ENCODE data around the gene ERN1. TPM values are rescaled to one million over a fixed set of nuclear protein-coding genes. Genes with fewer than 3 reads are reported as not detected.
A peak's percentile ranks its signal among the peaks of the same experiment; 100 is the strongest.

Gene ERN1
- total RNA-seq, 2 donors from 2014 or later = 9.0 to 13.7 TPM

DNA sequence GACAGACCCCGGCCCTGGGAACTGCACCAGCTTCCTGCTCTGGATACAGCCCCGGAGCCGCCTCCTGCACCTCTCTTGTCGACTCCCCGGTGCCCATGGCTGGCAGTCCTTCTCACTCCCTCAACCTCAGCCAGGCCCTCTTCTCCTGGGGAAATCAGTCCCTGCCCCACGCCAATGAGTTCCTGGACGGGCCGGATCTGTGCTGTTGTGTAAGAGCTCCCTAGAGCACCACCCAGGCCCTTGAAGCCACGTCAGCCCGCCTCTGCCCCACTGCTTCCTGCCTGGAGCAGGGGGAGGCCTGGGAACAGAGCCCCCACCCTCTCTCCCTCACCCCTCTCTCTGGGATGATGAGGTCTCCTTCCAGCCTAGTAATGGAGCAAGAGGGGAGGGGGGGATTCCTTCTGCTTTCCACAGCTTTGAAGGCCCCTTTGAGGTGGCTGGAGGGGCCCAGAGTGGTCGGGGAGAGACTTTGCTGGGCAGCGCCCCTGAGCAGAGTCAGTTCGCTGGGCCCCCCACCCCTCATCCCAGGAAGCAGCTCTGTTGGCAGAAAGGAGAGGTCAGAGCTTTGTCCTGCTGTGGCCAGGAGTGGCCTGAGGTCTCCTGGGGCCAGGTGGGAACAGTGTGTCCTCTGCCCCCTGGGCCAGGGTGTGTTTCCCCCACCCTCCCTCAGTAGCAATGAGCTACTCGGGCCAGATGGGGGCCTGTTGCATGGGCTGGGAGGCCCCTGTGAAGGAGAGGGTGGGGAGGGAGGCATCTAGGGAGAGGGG is 128.0 kb downstream of the ERN1 start:
- H3K27ac Mint-ChIP-seq = no peak overlapping the region
- no peaks in the 10 kb centered on the region for H3K9me3 Mint-ChIP-seq
- Histone ChIP-seq H3K4me1 (ENCODE audit: control insufficient read depth, insufficient read depth, low read length) (no peaks in the 10 kb centered on the region), H3K4me3 (ENCODE audit: low read length) (no peak overlapping the region), H3K27ac (ENCODE audit: low read depth, low read length) (no peak overlapping the region), H3K36me3 (ENCODE audit: control insufficient read depth, insufficient read depth, low read length) (no peaks in the 10 kb centered on the region), H3K9me3 (ENCODE audit: control insufficient read depth, low read length) (no peaks in the 10 kb centered on the region), H3K9ac (ENCODE audit: extremely low read depth, low read length, poor library complexity, severe bottlenecking) (no peak overlapping the region), H3K27me3 (ENCODE audit: control insufficient read depth, insufficient read depth, low read length, poor library complexity, severe bottlenecking) (peaks cover 10% of the 10 kb centered on the region)
- H3K4me1 Mint-ChIP-seq = peaks cover 3% of the 10 kb centered on the region
- DNase-seq = peak; percentile 59
- TF ChIP-seq, protein P1, sequence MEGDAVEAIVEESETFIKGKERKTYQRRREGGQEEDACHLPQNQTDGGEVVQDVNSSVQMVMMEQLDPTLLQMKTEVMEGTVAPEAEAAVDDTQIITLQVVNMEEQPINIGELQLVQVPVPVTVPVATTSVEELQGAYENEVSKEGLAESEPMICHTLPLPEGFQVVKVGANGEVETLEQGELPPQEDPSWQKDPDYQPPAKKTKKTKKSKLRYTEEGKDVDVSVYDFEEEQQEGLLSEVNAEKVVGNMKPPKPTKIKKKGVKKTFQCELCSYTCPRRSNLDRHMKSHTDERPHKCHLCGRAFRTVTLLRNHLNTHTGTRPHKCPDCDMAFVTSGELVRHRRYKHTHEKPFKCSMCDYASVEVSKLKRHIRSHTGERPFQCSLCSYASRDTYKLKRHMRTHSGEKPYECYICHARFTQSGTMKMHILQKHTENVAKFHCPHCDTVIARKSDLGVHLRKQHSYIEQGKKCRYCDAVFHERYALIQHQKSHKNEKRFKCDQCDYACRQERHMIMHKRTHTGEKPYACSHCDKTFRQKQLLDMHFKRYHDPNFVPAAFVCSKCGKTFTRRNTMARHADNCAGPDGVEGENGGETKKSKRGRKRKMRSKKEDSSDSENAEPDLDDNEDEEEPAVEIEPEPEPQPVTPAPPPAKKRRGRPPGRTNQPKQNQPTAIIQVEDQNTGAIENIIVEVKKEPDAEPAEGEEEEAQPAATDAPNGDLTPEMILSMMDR (conservative IDR thresholded peaks at IDR 0.05) = no peak
- WGBS, 2 experiments (ENCODE audit: insufficient coverage in 1 of 2, insufficient read length in 1 of 2) = 92 to 94% methylated on average over 3 to 14 of the region's 14 CpGs
- peaks cover 26% of the 10 kb centered on the region for H3K27me3 Mint-ChIP-seq (ENCODE audit: insufficient read depth)
- no peak overlapping the region for H3K4me3 Mint-ChIP-seq
- no peaks in the 10 kb centered on the region for H3K36me3 Mint-ChIP-seq (ENCODE audit: low read depth)

DNA sequence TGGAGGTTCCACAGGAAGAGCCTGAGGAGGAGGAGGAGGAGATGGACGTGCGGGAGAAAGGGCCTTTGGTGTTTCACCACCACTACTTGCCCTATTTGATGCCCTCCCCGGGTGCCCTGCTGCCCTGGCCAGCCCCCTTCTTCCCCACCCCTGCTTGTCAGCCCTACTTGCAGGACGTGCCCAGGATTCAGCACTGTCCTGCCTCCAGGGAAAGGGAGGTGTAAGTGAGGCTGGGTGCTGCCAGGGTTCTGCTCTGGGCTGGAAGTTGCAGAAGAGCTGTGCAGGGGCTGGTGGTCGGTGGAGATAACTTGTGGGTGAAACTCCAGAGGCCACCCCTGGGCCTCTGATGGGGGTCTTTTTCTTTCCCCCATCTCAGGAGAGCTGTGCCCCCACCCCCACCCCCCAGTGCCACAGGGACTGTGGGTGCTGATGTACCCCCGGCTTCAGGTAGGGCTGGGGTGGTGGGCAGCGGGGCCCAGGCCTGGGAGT is 128.8 kb downstream of the ERN1 start:
- Histone ChIP-seq H3K4me3 (ENCODE audit: low read length) (no peak overlapping the region), H3K27ac (ENCODE audit: low read depth, low read length) (no peak overlapping the region), H3K36me3 (ENCODE audit: control insufficient read depth, insufficient read depth, low read length) (no peaks in the 10 kb centered on the region), H3K27me3 (ENCODE audit: control insufficient read depth, insufficient read depth, low read length, poor library complexity, severe bottlenecking) (peaks cover 18% of the 10 kb centered on the region), H3K9ac (ENCODE audit: extremely low read depth, low read length, poor library complexity, severe bottlenecking) (no peak overlapping the region), H3K9me3 (ENCODE audit: control insufficient read depth, low read length) (no peaks in the 10 kb centered on the region), H3K4me1 (ENCODE audit: control insufficient read depth, insufficient read depth, low read length) (no peaks in the 10 kb centered on the region)
- peaks cover 3% of the 10 kb centered on the region for H3K4me1 Mint-ChIP-seq
- WGBS, 2 experiments (ENCODE audit: insufficient coverage in 1 of 2, insufficient read length in 1 of 2) = 94% methylated on average over 7 of the region's 7 CpGs; no CpG with 5 or more reads in 1 of the 2 experiments
- DNase-seq = peak; percentile 48
- H3K36me3 Mint-ChIP-seq (ENCODE audit: low read depth) = no peaks in the 10 kb centered on the region
- TF ChIP-seq, protein P1 (conservative IDR thresholded peaks at IDR 0.05) = no peak
- H3K27ac Mint-ChIP-seq = no peak overlapping the region
- peaks cover 34% of the 10 kb centered on the region for H3K27me3 Mint-ChIP-seq (ENCODE audit: insufficient read depth)
- no peak overlapping the region for H3K4me3 Mint-ChIP-seq
- no peaks in the 10 kb centered on the region for H3K9me3 Mint-ChIP-seq

DNA sequence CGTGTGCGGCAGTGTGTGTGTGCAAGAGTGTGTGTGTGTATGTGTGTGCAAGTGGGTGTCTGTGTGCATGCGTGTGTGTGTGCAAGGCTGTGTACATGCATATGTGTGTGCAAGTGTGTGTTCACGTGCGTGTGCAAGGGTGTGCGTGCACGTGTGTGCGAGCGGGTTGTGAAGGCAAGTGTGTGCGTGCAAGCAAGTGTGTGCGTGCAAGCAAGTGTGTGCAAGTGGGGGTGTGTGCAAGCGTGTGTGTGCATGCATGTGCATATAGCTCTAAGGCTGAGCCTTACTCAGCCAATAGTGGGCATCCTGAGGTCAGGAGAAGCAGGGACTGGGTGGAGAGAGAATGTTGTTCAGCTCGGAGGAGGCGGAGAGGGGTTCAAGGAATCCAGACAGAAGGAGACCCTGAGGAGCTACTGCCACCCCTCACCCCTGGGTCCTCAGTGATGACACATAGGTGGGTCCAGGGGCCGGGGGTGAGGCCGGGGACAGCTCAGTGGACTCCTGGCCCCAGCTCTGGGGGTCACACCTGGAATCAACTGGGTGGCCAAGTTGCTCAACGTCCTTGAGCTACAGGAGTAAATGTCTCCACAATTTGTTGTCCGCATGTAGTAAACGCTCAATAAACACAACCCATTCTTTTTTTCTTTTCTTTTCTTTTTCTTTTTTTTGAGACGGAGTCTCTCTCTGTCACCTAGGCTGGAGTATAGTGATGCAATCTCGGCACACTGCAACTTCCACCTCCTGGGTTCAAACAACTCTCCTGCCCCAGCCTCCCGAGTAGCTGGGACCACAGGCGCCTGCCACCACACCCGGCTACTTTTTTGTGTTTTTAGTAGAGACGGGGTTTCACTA is 130.0 kb downstream of the ERN1 start:
- no peak overlapping the region for H3K9ac ChIP-seq (ENCODE audit: extremely low read depth, low read length, poor library complexity, severe bottlenecking)
- no peaks in the 10 kb centered on the region for H3K4me1 ChIP-seq (ENCODE audit: control insufficient read depth, insufficient read depth, low read length)
- Mint-ChIP-seq H3K4me1 (peaks cover 3% of the 10 kb centered on the region), H3K36me3 (ENCODE audit: low read depth) (no peaks in the 10 kb centered on the region), H3K9me3 (no peaks in the 10 kb centered on the region), H3K27ac (no peak overlapping the region), H3K27me3 (ENCODE audit: insufficient read depth) (peaks cover 43% of the 10 kb centered on the region), H3K4me3 (peak overlapping the region; percentile 79)
- H3K27me3 ChIP-seq (ENCODE audit: control insufficient read depth, insufficient read depth, low read length, poor library complexity, severe bottlenecking) = peaks cover 27% of the 10 kb centered on the region
- no peak overlapping the region for H3K27ac ChIP-seq (ENCODE audit: low read depth, low read length)
- peak; percentile 51 for DNase-seq
- WGBS, 2 experiments (ENCODE audit: insufficient coverage in 1 of 2, insufficient read length in 1 of 2) = 86 to 94% methylated on average over 12 to 24 of the region's 25 CpGs
- no peaks in the 10 kb centered on the region for H3K36me3 ChIP-seq (ENCODE audit: control insufficient read depth, insufficient read depth, low read length)
- no peak overlapping the region for H3K4me3 ChIP-seq (ENCODE audit: low read length)
- TF ChIP-seq, protein P1 (conservative IDR thresholded peaks at IDR 0.05) = no peak
- H3K9me3 ChIP-seq (ENCODE audit: control insufficient read depth, low read length) = no peaks in the 10 kb centered on the region
